ENCODE results near the gene MB.

Gene MB

GRCh38 chr22:35601743-35602615 is 15.2 kb downstream of the MB start:
- TF ChIP-seq CTCF (IDR thresholded peaks at IDR 0.05; ENCODE audit: extremely low read depth, missing control alignments), result no peak
- no peak for DNase-seq (ENCODE audit: low spot score)

GRCh38 chr22:35601013-35601580 is 16.0 kb downstream of the MB start:
- DNase-seq (ENCODE audit: low spot score), result no peak
- TF ChIP-seq CTCF (IDR thresholded peaks at IDR 0.05; ENCODE audit: extremely low read depth, missing control alignments), result no peak

GRCh38 chr22:35600476-35600875 is 16.7 kb downstream of the MB start:
- no peak for DNase-seq (ENCODE audit: low spot score)
- TF ChIP-seq CTCF (IDR thresholded peaks at IDR 0.05; ENCODE audit: extremely low read depth, missing control alignments), result no peak

GRCh38 chr22:35599364-35599763 is 17.8 kb downstream of the MB start:
- no peak for DNase-seq (ENCODE audit: low spot score)
- TF ChIP-seq CTCF (IDR thresholded peaks at IDR 0.05; ENCODE audit: extremely low read depth, missing control alignments), result no peak

GRCh38 chr22:35598396-35598710 is 18.8 kb downstream of the MB start:
- TF ChIP-seq CTCF (IDR thresholded peaks at IDR 0.05; ENCODE audit: extremely low read depth, missing control alignments), result no peak
- no peak for DNase-seq (ENCODE audit: low spot score)

- DNase-seq (ENCODE audit: low spot score), result no peak
- TF ChIP-seq CTCF (IDR thresholded peaks at IDR 0.05; ENCODE audit: extremely low read depth, missing control alignments), result no peak
Measured at GRCh38 chr22:35597692-35598395, 19.3 kb downstream of the MB start.

GRCh38 chr22:35596821-35597220 is 20.3 kb downstream of the MB start:
- TF ChIP-seq CTCF (IDR thresholded peaks at IDR 0.05; ENCODE audit: extremely low read depth, missing control alignments), result no peak
- DNase-seq (ENCODE audit: low spot score), result no peak
